ENCODE data around the gene SPATA31D1.
"Not testable (repeated sequence)": the region's sequence is repeated elsewhere in the genome, so short reads cannot be mapped to it uniquely, and the experiment has no call there.

Gene SPATA31D1
- 0 reads per million in 3 experiments for total RNA-seq

- not testable (repeated sequence) for DNase-seq
Measured at GRCh38 chr9:81988472-81988871, at the start of gene SPATA31D1. SPATA31D1 (plus strand) TSS chr9:81988772; CDS start chr9:81988819, 47 bp downstream.

GRCh38 chr9:81943393-81943792, 45.2 kb upstream of the SPATA31D1 start, which contains the start of gene SPATA31D3:
SPATA31D3 (plus strand) TSS chr9:81943500; CDS start chr9:81943586, 86 bp downstream.
- DNase-seq = not testable (repeated sequence)

- not testable (repeated sequence) for DNase-seq
Measured at GRCh38 chr9:81948650-81949049, 39.9 kb upstream of the SPATA31D1 start.

GRCh38 chr9:81953096-81953495, 35.5 kb upstream of the SPATA31D1 start:
- DNase-seq = no peak

DNA sequence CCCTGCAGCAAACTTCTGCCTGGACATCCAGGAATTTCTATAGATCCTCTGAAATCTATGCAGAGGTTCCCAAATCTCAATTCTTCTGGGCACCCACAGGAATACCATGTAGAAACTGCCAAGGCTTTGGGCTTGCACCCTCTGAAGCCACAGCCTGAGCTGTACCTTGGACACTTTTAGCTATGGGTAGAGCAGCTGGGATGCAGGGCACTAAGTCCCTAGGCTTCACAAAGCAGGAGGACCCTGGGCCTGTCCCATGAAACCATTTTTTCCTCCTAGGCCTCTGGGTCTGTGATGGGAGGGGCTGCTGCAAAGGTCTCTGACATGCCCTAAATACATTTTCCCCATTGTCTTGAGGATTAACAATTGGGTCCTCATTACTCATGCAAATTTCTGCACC, 32.9 kb upstream of the SPATA31D1 start:
- no peak for DNase-seq

DNA sequence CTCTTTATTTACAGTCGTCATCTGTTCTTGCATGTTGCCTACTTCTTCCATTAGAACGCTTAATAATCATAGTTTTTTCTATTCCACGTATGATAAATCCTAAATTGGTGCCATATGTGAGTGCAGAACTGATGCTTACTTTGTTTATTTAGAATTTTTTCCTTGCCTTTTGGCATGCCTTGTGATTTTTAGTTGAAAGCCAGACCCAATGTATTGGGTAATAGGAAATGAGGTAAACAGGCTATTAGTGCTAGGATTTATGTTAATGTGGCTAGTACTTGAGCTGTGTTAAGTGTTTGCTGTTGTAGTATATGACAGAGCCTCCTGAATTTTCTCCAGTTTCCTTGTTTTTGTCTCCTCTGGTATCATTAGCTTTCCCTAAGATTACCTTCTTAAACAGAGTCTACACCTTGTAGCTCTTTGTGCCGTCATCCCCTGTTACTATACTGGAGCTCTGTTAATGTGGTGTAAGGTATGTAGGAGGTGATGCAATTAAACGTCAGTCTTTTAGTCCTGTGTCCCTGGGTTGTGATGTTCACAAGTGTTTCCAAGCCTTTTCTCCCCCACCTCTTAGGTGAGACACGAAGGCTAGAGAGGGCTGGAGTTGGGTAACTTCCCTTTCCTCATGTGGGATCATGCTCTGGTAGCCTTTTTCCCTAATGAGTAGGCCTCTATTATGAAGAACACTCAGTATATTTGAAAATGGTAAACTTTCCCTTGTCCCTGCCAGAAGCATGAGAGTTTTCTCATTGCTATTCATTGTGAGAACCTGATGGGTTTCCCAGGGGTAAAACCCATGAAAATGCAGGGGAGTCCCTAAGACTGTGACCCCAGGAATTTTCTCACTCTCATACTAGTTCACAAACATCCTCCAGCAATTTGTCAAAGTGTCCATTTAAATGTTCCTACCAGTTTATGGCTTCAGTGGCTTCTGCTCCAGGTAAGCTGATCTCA, 24.1 kb upstream of the SPATA31D1 start:
- no peak for DNase-seq

DNA sequence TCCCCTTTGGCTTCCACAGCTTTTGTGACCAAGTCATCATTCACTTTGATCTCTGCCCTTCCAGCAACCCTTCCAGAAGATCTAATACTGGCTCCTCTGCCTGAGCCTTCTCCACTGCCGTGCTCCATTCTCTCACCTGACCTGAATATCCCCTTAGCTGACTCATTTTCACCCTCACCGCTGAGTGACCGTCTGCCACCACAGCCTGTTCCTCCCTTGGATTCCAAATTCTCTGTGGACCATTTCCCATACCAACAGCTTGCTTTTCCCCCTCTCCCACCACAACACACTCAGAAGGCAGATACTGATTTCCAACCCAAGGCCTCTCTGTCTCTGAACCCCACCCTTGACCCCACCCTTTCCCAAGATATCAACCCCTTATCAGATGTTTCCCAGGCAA, 20.5 kb upstream of the SPATA31D1 start:
- DNase-seq = no peak

DNA sequence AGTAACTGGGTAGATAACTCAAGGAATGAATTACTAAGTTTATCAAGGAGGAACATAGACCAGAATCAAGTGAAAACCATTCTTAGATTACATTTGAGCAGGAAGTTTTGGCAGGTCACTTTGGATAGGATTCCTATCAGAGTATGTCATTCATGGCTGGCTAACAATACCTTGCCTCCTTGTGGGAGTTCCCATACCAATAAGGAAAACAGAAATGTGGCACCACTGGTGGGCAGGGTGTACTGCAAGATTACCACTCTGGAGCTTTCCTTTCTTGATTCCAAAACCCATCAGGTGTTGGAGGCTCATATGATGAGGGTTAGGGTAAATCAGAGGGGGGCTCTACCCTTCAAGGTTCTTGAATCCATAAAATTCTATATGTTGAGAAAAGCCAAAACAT, 18.6 kb upstream of the SPATA31D1 start:
- DNase-seq = no peak

DNA sequence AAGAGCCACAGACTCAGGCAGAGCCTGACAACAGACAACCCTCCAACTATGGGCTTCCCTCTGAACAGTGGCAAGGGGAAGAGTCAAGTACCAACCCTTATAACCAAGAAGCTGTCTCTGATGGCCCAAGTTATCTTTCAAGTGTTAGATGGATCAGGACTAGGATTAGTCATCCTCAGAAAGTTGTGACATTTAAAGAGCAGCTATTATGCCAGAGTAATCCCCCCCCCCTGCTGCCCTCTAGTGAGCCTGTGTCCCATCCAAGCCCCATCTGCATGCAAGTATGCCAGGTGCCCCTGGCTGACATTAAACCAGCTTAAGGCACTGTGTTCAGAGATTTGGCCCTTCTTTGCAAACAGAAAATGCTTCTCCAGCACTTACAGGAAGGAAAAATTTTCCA, 16.8 kb upstream of the SPATA31D1 start:
- DNase-seq = no peak

GRCh38 chr9:81974764-81975163, 13.8 kb upstream of the SPATA31D1 start:
- DNase-seq = no peak

DNA sequence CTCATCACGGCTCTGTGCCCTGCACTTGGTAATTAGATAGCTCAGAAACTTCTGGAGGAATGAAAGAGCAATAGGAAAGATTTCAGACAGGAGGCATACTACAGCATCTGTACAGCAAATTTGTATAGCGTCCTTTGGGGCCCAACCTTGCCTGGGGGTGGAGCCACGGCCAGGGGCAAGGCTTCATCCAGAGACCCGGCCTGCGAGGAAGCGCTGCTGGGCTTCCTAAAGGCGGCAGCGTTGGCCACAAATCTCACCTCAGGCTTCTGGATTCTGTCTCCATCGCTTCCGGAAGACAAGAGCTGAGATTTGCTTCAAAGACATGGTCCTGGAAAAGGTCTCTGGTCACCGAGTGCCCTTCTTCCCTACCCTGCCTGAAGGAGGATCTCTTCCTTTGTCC, 12.2 kb upstream of the SPATA31D1 start:
- DNase-seq = no peak

GRCh38 chr9:81979196-81979595, 9.4 kb upstream of the SPATA31D1 start:
- DNase-seq = no peak

DNA sequence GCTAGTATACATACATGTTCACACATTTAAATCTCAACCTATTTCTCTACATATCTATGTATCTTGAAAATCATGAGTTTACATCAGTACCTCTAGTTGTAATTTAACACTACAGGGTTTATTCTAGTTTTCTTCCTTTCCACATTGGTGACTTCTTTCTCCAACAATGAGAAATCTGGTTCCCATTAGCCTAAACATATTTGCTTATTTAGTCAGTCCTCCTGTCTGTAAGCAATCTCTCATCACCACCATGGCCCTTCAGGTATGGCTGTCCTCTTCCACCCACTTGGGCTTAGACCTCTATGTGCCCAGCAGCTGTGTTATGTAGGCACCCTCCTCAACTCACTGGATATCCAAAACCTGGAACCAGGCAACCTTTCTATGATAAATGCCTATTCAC, 8.0 kb upstream of the SPATA31D1 start:
- DNase-seq = no peak

- no peak for DNase-seq
Measured at GRCh38 chr9:81981883-81982282, 6.7 kb upstream of the SPATA31D1 start.

- no peak for DNase-seq
Measured at GRCh38 chr9:81984928-81985327, 3.6 kb upstream of the SPATA31D1 start.

GRCh38 chr9:81986051-81986450, 2.5 kb upstream of the SPATA31D1 start:
- DNase-seq = no peak

DNA sequence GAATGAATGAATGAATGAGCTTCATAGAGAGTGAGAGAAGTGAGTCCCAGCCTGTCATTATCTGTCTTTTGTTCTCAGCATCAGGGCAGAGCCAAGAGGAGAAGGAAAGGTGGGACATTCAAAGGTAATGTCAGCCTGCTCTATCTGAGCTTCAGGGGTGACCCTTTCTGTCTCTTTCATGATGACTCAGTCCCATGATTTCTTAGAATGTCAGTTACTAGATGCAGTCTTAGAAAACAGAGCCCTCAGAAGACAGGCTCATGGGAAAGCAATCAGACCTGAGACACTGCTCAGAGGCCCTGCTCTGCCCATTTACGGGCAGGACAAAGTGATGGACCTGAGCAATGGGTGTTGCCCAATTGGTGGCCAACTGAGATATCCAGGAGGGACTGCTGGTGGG, 1.1 kb downstream of the SPATA31D1 start:
- no peak for DNase-seq

DNA sequence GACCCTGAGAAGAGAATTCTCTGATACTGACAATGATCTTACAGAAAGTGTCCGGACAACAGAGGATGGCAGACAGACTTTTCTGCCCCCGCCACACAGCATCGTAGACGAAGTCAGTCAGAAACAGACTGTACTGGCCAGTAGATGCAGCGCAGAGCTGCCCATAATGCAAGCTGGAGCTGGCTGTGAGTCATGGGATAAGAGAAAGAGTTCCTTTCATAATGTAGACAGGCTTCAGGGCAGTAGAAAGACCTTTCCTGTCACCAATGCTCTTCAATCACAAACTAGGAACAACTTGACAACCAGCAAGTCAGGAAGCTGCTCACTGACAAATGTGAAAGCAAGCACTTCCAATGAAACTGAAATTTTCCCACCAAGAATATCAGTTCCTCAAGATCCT, 5.1 kb downstream of the SPATA31D1 start:
- no peak for DNase-seq

DNA sequence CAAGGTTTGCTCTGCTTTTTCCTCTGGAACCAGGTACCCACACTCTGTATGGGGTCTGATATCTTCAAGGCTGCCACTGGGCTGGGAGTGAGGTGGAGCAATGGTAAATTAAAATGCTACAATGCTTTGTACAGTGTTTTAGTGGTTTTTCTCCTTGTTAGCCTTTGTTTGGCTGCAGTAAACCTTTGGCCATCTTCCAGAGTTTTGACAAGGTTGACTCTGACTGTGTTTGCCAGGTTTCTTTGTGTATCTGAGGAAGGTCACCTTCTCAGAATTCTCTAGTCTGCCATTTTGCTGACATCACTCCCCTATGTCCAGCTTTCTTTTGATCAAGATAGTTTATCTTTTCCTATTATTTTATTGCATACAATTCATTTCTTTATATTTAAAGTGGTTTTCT, 11.2 kb downstream of the SPATA31D1 start:
- no peak for DNase-seq

DNA sequence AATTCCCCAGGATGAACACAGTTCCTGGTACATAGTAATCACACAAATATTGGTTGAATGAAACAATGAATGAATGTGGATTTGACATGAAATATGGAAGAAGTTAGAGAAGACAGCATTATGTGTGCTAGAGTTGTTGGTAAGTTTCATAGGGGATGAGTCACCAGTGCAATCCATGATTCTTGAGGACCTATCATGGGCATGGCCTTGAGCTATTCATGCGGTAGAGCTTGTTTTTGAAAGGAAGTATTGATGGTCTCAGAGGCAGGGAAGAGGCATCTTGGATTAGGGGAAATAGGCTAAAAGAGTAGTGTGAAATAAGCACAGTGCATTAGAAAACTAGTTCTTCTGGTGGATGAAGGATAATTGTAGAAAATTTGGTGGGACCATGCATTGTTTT, 22.1 kb downstream of the SPATA31D1 start:
- DNase-seq = no peak

DNA sequence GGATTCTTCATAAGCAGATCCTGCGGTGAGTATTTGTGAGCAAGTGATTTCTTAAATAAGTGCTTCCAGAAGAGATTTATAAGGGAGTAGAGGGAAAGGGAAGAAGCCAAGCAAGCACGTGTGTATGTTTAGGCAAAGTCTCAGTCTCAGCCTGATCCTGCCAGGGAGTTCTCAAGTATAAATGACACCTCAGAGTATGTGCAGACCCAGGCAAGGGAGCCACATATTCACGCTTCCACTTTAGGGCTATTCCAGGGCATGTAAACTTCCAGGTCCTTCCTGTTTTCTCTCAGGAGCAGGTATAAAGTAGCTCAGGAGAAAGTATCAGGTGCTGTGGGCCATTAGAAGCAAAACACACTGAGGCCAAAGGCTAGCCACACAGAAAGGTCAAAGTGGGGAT, 22.6 kb downstream of the SPATA31D1 start:
- no peak for DNase-seq

DNA sequence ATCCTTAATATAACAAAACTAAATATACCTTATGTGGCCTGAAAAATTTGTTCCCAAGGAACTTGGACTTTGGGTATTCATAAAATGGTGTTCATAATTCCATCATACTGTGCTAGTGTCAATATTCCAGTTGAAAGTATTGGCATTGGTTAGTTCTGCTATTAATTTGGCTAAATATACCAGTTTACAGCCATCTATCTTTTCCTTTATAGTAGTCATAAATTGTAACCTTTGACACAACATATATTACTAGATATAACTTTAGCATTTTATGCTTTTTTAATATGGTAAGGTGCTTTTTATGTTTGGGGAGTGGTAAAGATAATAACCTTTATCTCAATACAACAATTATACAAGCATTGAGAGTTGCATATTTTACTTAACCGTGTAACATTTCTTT, 23.7 kb downstream of the SPATA31D1 start:
- no peak for DNase-seq

GRCh38 chr9:82020331-82020730, 31.8 kb downstream of the SPATA31D1 start:
- no peak for DNase-seq

DNA sequence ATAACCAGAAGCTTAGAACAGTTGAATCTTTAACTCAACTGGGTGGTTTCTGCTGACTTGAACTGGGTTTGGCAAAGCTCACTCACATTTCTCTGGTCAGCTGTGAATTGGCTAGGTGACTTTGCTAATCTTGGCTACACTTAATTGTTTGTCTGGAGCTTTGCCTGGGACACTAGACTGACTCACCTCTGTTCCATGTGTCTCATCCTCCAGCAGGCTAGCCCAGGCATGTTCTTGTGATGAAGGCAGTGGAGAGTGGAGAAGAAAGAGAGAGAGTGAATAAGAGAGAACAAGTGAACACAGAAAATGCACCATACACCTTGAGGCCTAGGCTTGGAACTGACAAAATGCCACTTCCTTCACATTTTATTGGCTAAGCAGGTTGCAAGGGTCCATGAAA, 32.6 kb downstream of the SPATA31D1 start:
- no peak for DNase-seq

DNA sequence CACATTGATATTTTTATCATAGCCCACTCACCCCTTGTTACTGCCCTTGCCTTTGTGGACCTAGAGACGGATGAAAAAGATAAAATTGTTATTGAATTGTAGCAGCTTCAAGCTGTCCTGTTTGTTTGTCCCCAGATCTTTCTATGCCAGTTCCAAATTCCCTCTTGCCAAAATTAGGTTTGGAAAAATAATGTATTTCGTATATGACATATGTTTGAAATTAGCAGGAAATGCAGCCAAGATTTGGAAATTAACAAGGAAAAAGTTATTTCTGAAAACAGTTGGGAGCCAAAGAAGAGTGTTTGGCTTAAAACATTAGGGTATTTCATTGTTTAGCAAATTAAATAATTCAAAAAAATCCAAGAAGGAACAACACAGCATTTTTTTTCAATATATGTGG, 33.5 kb downstream of the SPATA31D1 start:
- DNase-seq = no peak
